ENCODE measurements around the gene PLXNA2. TPM values are rescaled to one million over a fixed set of nuclear protein-coding genes. Genes with fewer than 3 reads are reported as not detected.

PLXNA2 gene
- total RNA-seq, 2 experiments from 2014 or later: 2.0 to 2.1 TPM

- Mint-ChIP-seq H3K4me3 (no peak overlapping the region), H3K27me3 (peaks cover 11% of the 10 kb centered on the region), H3K27ac (no peak overlapping the region), H3K9me3 (no peaks in the 10 kb centered on the region), H3K4me1 (no peaks in the 10 kb centered on the region), H3K36me3 (no peaks in the 10 kb centered on the region)
- DNase-seq (no peak), ATAC-seq (ENCODE audit: low read depth) (no peak)
- POLR2A ChIA-PET: no interaction called here
Measured at GRCh38 chr1:208120431-208120790, 123.8 kb downstream of the PLXNA2 start.

- Mint-ChIP-seq H3K36me3 (no peaks in the 10 kb centered on the region), H3K4me3 (no peak overlapping the region), H3K9me3 (no peaks in the 10 kb centered on the region), H3K4me1 (no peaks in the 10 kb centered on the region), H3K27ac (no peak overlapping the region), H3K27me3 (peaks cover 18% of the 10 kb centered on the region)
- no peak for DNase-seq
- ATAC-seq (ENCODE audit: low read depth): no peak
- POLR2A ChIA-PET: no interaction called here
Measured at GRCh38 chr1:208118841-208119606, 125.2 kb downstream of the PLXNA2 start.

GRCh38 chr1:208118306-208118705 is 125.9 kb downstream of the PLXNA2 start:
- no peaks in the 10 kb centered on the region for H3K4me1 Mint-ChIP-seq
- POLR2A ChIA-PET: no interaction called here

GRCh38 chr1:208117826-208118225 is 126.4 kb downstream of the PLXNA2 start:
- H3K4me3 Mint-ChIP-seq: no peak overlapping the region
- no peaks in the 10 kb centered on the region for H3K4me1 Mint-ChIP-seq
- H3K27ac Mint-ChIP-seq: no peak overlapping the region
- POLR2A ChIA-PET: no interaction called here
- no peaks in the 10 kb centered on the region for H3K36me3 Mint-ChIP-seq
- DNase-seq (no peak), ATAC-seq (ENCODE audit: low read depth) (no peak)
- peaks cover 21% of the 10 kb centered on the region for H3K27me3 Mint-ChIP-seq
- no peaks in the 10 kb centered on the region for H3K9me3 Mint-ChIP-seq

More at GRCh38 chr1:208118306-208118705, 125.9 kb downstream of the PLXNA2 start:
- H3K9me3 Mint-ChIP-seq: no peaks in the 10 kb centered on the region
- H3K36me3 Mint-ChIP-seq: no peaks in the 10 kb centered on the region
- ATAC-seq (ENCODE audit: low read depth) (no peak), DNase-seq (no peak)
- H3K27ac Mint-ChIP-seq: no peak overlapping the region
- H3K4me3 Mint-ChIP-seq: no peak overlapping the region
- peaks cover 21% of the 10 kb centered on the region for H3K27me3 Mint-ChIP-seq

GRCh38 chr1:208117409-208117808 is 126.8 kb downstream of the PLXNA2 start:
- Mint-ChIP-seq H3K9me3 (no peaks in the 10 kb centered on the region), H3K27me3 (peaks cover 25% of the 10 kb centered on the region), H3K4me3 (no peak overlapping the region), H3K36me3 (no peaks in the 10 kb centered on the region), H3K27ac (no peak overlapping the region), H3K4me1 (no peaks in the 10 kb centered on the region)
- no peak for DNase-seq
- POLR2A ChIA-PET: no interaction called here
- ATAC-seq (ENCODE audit: low read depth): no peak

- H3K4me1 Mint-ChIP-seq: no peaks in the 10 kb centered on the region
- H3K4me3 Mint-ChIP-seq: no peak overlapping the region
- H3K9me3 Mint-ChIP-seq: no peaks in the 10 kb centered on the region
- peaks cover 25% of the 10 kb centered on the region for H3K27me3 Mint-ChIP-seq
- no peak for ATAC-seq (ENCODE audit: low read depth)
- POLR2A ChIA-PET: no interaction called here
- no peaks in the 10 kb centered on the region for H3K36me3 Mint-ChIP-seq
- no peak overlapping the region for H3K27ac Mint-ChIP-seq
- no peak for DNase-seq
Measured at GRCh38 chr1:208115924-208116640, 128.1 kb downstream of the PLXNA2 start.

- peaks cover 24% of the 10 kb centered on the region for H3K27me3 Mint-ChIP-seq
- H3K4me3 Mint-ChIP-seq: no peak overlapping the region
- H3K4me1 Mint-ChIP-seq: no peaks in the 10 kb centered on the region
- DNase-seq (no peak), ATAC-seq (ENCODE audit: low read depth) (no peak)
- no peaks in the 10 kb centered on the region for H3K36me3 Mint-ChIP-seq
- H3K27ac Mint-ChIP-seq: no peak overlapping the region
- no peaks in the 10 kb centered on the region for H3K9me3 Mint-ChIP-seq
- POLR2A ChIA-PET: no interaction called here
Measured at GRCh38 chr1:208113011-208113410, 131.2 kb downstream of the PLXNA2 start.

- no peak overlapping the region for H3K27ac Mint-ChIP-seq
- DNase-seq: no peak
- POLR2A ChIA-PET: no interaction called here
- no peaks in the 10 kb centered on the region for H3K4me1 Mint-ChIP-seq
- no peak overlapping the region for H3K4me3 Mint-ChIP-seq
- no peaks in the 10 kb centered on the region for H3K36me3 Mint-ChIP-seq
- no peak for ATAC-seq (ENCODE audit: low read depth)
- no peaks in the 10 kb centered on the region for H3K9me3 Mint-ChIP-seq
- H3K27me3 Mint-ChIP-seq: peaks cover 21% of the 10 kb centered on the region
Measured at GRCh38 chr1:208112401-208112800, 131.8 kb downstream of the PLXNA2 start.

- Mint-ChIP-seq H3K36me3 (no peaks in the 10 kb centered on the region), H3K4me1 (no peaks in the 10 kb centered on the region), H3K4me3 (no peak overlapping the region), H3K27me3 (peaks cover 19% of the 10 kb centered on the region), H3K27ac (no peak overlapping the region), H3K9me3 (no peaks in the 10 kb centered on the region)
- DNase-seq: no peak
- no peak for ATAC-seq (ENCODE audit: low read depth)
- POLR2A ChIA-PET: no interaction called here
Measured at GRCh38 chr1:208111646-208112190, 132.5 kb downstream of the PLXNA2 start.

GRCh38 chr1:208110296-208110695 is 133.9 kb downstream of the PLXNA2 start:
- no peak for ATAC-seq (ENCODE audit: low read depth)
- no peak overlapping the region for H3K4me3 Mint-ChIP-seq
- POLR2A ChIA-PET: no interaction called here

GRCh38 chr1:208108646-208109330 is 135.4 kb downstream of the PLXNA2 start:
- DNase-seq (no peak), ATAC-seq (ENCODE audit: low read depth) (no peak)
- no peak overlapping the region for H3K27ac Mint-ChIP-seq
- H3K36me3 Mint-ChIP-seq: no peaks in the 10 kb centered on the region
- POLR2A ChIA-PET: no interaction called here
- H3K4me3 Mint-ChIP-seq: no peak overlapping the region
- H3K9me3 Mint-ChIP-seq: no peaks in the 10 kb centered on the region
- peaks cover 13% of the 10 kb centered on the region for H3K27me3 Mint-ChIP-seq
- H3K4me1 Mint-ChIP-seq: no peaks in the 10 kb centered on the region

More at GRCh38 chr1:208110296-208110695, 133.9 kb downstream of the PLXNA2 start:
- Mint-ChIP-seq H3K9me3 (no peaks in the 10 kb centered on the region), H3K27me3 (peaks cover 14% of the 10 kb centered on the region), H3K36me3 (no peaks in the 10 kb centered on the region), H3K4me1 (no peaks in the 10 kb centered on the region), H3K27ac (no peak overlapping the region)
- no peak for DNase-seq

- no peaks in the 10 kb centered on the region for H3K4me1 Mint-ChIP-seq
- H3K36me3 Mint-ChIP-seq: no peaks in the 10 kb centered on the region
- H3K27me3 Mint-ChIP-seq: peaks cover 10% of the 10 kb centered on the region
Measured at GRCh38 chr1:208108213-208108608, 136.0 kb downstream of the PLXNA2 start.

GRCh38 chr1:208107425-208108212 is 136.6 kb downstream of the PLXNA2 start:
- Mint-ChIP-seq H3K9me3 (no peaks in the 10 kb centered on the region), H3K27ac (no peak overlapping the region), H3K4me3 (no peak overlapping the region), H3K36me3 (no peaks in the 10 kb centered on the region), H3K4me1 (no peaks in the 10 kb centered on the region), H3K27me3 (peaks cover 8% of the 10 kb centered on the region)
- DNase-seq (no peak), ATAC-seq (ENCODE audit: low read depth) (no peak)
- POLR2A ChIA-PET: no interaction called here

More at GRCh38 chr1:208108213-208108608, 136.0 kb downstream of the PLXNA2 start:
- ATAC-seq (ENCODE audit: low read depth) (no peak), DNase-seq (no peak)
- H3K9me3 Mint-ChIP-seq: no peaks in the 10 kb centered on the region
- H3K4me3 Mint-ChIP-seq: no peak overlapping the region
- POLR2A ChIA-PET: no interaction called here
- no peak overlapping the region for H3K27ac Mint-ChIP-seq
